NCI-H2029 treated with DMSO at 0.1 percent for 48 hours (cell line): ENCODE results near the gene RTL1.

Experiments
- DNase-seq: peaks from one replicate; lab custom pipeline; 2025; lab: John Stamatoyannopoulos, UW

Gene RTL1

DNA sequence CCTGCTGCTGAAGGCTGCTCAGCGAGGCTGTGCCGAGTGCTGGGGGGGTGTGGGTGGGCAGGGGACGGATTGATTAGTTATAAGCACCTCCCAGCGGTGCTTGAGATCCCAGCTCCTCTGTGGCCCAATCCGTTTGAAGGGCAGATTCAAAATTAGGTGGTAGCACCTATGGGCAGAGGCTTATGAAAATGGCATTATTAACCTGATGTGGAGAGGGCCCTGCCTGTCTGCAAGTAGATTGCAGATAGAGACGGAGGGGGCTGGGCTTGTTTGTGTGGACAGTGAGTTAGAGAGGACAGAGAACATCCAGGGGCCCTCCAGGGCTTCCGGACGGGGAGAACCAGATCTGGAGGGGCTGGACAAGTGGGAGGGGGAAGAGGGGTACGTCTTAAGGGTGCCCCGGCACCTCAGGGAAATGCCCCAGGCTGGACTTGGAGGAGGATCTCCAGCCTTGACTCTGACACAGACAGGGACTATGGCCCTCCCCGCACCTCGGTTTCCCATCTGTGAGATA is at the start of gene RTL1:
RTL1 (minus strand) TSS at position 51 of the 514 bp plus-strand sequence. CDS start 18,934 bp downstream, outside the sequence.
- no peak for DNase-seq

DNA sequence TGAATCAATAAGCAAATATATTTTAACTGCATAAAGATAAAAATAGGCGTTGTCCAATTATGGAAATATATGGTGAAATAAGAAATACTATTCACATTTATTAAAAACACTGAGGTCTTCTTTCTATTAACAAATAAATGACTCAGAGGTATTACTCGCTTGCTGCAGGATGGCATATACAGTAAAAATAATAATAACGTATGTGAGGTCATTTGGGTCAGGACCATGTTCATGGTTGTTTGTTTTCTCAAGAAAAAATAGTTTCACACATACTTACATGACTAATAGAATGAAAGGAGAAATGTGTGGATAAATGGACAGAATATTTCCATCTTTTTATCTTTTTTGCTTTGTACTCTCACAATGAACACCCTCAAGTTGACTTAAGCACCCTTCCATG is 46.5 kb upstream of the RTL1 start:
- DNase-seq = no peak

DNA sequence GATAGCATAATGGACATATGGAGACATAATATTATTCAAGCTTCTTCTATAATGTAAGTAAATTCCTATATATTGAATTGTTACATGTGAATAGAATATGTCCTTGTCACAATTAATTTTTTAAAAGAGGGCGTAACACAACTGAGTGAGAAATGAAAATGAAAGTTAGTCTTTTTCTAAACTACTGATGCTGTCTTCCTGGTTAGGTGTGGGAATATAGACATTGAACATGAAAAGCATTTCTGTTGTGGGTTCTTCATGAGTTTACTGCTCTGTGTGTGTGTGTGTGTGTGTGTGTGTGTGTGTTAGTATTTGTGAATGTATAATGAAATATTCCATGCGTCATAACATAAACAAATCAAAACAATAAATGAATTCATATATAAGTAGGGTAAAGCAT is 40.5 kb upstream of the RTL1 start:
- no peak for DNase-seq

DNA sequence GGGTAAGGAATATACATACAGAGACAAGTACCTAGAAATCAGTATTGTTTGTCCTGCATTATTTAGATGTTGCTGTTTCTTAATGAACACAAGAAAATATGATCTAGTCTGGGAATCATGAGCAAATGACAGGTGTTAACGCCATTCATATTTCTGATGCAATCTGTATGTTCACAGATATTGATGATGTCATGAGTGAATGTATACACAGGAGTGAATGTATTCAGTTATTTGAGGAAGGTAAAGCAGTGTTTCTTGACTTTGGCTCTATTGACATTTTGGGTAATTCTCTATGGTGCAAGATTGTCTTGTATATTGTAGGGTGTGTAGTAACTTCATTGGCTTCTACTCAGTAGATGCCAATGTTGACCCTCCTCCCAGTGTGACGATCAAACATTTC is 26.7 kb upstream of the RTL1 start:
- no peak for DNase-seq

DNA sequence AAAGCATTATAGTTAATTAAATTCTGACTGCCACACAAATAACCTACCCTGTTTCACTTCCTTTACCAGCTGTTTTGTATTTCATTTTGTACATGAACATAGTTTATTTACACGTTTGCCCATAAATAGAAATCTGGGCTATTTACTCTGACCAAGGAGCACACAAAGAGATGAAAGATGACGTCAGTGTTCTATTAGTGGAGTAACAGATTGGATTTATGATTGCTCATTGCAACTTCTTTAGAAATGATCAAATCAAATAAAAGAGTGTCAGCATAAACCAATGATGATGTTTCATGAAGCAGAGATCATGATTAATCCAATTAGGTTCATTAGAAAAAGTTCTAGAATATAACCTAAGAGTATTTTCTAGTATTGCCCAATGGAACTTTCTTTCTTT is 12.0 kb upstream of the RTL1 start:
- no peak for DNase-seq

DNA sequence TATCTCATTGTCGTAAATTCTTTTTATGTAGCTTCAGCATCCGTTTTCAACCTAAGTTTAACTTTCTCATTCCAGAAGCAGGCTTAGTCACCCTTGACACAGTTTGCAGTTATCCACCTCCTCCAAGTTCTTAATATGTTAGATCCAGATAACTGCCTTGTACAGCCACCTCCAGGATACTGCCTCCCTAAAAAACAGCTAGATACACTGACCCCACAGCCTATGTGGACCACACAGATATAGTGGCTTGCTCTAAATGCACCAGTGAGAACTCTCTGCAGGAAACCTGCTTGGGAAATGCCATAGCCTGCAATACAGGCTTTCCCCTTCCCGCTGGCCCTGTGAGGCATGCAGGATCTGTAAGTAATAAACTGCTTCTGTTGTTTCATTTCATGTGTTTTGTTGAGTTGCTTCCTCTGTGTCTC is 11.1 kb upstream of the RTL1 start:
- no peak for DNase-seq

DNA sequence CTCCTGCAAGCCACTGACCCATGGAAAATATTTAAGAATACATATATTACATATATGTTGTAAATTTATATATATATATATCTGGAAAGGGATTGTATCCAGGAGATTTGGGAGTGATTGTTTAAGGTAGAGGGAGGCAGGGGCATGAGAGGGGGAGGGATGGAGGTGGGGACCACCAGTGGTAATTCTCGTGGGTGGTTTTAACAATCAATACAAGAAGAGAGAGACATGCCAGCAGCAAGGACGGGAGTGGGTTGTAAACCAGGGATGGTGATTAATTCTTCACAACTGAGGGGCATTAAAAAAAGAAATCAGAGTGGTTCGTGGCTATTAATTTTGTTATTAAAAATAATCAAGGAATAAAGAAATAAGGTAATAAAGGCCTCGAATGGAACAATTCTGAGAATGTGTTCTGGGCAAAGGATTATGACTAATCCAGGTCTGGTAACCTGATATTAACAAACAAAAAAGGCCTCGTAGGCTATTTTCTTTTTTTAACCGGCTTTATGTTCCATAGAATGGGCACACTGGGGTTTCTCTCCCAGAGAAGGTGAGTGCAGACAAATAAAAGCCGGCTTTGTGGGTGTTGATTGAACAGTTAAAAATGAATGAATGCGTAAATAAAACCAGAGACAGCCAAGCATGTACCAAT is 8.3 kb upstream of the RTL1 start:
- DNase-seq = no peak

DNA sequence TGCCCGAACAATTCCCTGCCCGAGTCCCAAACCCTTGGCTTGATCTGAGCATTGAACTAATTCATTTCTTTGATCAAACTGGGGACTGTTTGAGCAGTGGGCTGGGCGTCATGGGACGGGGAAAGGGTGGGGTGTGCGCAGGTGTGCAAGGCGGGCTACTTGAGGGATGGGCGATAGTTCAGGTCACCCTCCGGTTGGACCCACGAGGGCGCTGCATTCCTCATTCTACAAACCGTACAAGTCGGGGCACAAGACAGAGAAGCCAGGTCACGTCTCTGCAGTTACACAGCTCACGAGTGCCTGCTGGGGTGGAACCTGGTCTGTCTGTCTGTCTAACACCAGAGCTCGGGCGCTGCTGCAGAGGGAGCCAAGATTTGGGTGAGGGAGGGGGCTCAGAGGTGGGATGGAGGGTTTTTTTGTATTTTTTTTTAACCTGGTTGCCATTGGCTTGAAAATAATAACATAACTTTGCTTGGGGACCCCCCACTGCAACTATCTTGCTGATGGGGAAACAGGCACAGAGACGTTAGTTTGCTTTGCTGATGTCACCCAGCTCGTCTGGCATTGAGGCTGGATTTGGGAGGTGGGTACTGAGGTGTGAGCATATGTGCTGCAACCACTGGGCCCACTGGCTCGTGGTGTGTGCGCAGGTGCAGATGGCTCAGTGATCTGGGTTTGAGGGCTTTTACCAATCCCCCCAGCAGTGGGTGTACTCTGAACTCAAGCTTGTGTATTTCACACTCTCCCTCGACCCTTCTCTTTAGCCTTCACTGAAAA is 7.6 kb upstream of the RTL1 start:
- no peak for DNase-seq

DNA sequence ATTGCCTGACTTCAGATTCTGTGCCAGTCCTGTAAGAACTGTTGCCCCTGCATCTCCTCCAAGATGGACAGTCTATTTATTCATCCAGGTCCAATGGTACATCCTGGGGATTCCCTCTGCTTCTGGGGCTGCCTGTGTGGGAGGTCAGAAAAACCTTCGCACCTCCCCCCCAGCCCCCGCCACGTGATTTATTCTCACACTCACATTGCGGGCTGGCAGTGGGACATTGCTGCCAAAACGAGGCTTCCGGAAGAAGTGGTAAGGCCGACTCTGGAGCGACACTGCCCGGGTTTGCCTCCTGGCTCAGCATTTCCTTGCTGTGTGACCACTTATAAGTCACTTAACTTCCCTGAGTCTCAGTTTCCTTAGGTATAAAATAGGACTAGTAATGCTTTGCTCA is 5.9 kb upstream of the RTL1 start:
- DNase-seq = no peak

DNA sequence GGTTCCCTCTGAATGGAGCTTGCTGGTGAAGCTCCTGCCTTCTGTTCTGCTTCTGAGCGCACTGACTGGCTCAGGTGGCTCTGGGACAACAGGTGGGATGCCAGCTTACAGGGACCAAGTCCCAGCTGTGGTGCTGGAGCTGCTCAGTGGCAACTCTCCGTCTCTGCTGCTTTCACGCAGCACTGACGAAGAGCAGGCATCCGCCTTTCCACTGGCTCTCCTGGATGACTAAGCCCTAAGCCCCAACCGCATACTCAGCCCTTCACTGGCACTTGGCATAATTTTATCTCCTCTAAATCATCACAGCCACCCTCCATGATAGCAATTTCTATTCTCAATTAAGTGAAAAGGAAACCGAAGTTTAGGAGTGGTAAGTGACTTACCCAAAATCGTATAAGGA is 3.7 kb upstream of the RTL1 start:
- DNase-seq = no peak

DNA sequence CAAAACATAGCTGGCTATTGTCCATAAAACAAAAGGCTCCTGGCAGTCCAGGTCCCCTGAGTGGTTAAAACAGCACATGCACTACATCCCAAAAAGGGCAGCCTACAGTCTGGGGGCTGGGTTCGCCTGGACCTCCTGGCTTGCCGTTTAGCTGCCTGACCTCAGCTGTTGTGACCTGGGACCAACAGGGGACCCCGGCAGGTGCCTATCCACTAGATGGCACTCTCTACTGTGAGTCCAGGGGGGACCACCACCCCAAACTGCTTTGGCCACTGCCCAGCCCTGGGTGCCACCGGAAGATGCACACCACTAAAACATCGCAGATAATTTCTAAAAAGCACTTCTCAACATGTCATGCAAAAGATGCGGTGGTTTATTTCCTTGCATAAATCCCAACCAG is 2.9 kb upstream of the RTL1 start:
- no peak for DNase-seq

DNA sequence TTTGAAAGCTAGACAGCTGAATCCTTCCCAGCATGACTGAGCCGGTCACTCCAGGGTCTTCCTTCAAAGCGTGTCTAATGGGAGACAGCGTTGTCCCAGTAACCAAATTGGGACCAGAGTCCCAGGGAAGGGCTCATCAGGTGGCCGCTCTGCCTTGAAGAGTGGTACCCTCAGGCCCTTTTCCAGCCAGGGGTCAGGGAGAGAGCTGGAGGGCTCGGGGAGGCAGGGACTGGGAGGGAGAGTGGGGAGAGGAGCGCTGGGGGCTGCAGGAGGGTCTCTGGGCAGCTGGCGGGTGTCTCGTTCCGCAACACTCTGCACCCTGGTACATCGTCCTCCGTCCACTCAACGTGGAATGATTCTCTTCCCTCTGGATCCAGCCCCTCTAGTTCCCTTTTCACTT is 1.6 kb upstream of the RTL1 start:
- DNase-seq = no peak

DNA sequence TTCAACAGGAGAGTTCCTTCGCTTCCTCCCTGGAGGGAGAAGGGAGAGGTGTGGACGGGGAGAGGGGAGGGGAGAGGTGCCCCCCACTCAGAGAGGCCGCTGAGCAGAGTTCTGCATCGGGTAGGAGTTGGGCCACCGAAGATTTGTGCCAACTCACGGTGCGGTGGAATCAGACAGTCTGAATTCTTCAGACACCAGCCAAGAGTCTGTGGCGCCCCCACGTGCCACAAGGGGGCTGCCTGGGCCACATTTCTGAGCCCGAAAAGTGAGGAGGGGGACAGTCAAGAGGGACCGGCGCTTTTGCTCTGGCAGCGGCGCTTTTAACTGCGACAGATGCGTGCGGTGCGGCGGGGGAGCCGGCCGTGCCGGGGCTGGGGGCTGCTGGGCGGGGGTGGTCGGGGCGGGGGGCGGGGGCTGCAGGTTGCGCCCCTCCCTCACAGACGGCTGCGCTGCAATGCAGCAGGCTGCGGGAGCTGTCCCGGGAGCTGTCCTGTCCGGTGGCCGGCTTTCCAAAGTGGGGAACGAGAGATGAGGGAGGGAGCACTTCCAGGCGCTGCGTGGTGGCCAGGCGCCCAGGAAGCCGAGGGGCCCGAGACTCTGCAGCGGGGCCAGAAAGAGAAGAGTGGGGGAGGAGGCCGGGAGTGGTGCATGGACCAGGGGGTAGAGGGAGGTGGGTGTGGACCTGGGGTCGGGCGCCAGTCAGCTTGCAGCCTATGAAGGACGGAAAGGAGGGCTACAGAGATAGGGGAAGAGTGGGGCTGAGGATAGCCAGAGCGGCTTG is 975 bp upstream of the RTL1 start:
- DNase-seq = no peak

DNA sequence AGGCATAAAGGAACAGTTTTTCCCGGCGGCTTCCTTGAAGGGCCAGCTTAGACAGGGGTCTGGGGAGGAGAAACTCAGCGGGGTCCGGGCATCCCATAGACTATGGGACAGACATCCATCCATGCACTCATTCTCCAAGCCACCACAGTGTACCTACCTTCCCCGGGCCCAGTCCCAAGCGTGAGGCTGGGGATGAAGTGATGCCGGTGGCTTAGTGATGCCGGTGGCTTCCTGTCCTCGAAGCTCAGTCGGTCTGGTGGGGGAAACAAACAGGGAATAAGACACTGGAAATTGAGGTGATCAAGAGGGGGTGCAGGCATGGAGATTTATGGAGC is 421 bp downstream of the RTL1 start:
- DNase-seq = no peak

DNA sequence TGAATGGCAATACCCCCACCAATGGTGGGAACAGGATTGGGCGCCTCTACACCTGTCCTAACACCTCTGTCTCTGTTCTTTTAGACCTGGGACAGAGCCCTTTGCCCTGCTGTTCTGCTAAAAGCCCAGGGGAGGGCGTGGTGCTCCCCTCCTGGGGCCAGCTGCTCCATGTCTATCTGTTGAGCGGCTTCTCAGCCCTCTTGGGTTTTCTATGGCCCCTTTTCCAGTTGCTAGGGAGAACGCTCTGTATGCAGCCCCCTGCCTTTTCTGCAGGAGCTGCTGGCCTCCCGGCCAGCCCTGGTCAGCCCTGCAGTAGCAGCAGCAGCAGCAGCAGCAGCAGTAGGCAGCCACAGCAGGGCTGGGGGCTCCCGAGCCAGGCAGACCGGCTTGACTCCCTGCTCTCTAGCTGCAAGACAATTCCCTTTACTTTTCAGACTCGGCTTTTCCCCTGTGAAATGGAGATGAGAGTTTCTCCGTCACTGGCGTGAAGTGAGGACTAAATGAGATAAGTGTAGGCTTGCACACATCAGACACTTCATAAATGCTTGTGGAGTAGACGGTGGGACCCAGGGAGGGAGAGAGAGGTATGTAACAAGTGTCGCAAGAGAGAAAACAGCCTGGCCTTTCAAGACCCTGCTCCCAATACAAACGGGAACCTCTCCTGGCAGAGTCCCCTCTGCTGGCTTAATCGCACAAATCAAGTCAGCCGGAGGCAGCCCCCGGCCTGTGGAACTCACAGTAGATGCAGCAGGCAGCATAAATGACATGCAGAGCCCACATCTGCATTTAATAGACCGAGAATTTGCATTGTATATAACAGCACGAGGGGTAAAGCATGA is 1.0 kb downstream of the RTL1 start:
- DNase-seq = no peak

DNA sequence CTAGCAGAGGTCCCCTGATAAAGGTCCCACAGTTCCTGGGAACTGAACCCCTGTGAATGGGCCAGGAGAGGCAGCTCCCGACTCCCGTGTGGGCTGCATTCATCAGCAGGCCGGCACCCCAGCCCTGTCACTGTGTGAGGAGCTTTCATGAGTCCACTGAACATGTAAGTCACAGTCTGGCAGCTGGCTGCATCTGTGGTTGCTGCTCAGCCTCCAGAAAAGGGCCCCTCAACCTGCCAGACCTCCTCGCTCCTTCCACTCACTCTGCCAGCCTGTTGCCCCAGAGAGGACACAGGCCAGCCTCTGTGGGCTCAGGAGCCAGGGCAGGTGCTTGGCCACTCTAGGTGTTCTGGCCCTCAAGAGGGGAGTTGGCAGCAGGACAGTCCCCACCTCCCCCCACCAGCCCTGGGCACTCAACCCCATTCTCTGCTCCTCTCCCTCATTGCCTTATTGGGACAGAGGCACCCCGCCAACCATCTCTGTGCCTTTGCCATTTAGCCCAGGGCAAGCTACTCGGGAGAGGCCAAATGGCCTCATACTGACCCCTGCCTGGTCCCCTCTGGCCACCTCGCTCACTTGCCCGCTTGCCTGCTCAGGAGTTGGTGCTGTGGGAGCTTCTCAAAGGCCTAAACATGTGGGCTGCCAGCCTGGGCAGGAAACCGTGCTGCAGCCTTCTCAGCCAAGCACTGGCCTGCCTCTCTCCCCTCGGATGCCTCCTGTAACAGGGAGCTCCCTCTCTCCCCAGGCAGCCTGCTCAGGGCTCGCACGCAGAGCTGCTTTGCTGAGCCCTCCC is 1.9 kb downstream of the RTL1 start:
- no peak for DNase-seq

DNA sequence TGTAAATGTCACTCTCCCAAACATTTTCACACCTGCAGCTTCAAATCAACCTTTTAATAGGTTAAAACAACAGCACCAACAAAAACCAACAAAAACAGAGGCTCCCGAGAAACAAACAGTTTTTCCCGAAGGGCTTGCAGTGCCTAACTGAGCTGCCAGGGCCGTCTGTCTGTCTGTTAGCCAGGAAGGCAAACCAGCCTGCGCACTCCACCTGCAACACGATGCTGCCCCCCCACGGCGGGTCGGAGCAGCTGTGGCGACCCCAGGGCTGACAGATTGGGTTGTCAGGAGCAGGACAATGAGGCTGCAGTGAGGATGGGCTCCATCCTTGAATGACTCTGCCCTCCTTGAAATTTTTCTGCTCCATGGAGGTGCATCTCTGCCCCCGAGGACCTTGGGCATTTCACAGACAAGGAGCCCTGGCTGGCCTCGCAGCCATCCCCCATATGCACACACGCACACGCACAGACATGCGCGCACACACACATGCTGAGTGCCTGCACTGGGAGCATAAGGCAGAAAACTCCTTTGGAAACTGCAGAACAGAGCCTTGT is 2.6 kb downstream of the RTL1 start:
- no peak for DNase-seq

DNA sequence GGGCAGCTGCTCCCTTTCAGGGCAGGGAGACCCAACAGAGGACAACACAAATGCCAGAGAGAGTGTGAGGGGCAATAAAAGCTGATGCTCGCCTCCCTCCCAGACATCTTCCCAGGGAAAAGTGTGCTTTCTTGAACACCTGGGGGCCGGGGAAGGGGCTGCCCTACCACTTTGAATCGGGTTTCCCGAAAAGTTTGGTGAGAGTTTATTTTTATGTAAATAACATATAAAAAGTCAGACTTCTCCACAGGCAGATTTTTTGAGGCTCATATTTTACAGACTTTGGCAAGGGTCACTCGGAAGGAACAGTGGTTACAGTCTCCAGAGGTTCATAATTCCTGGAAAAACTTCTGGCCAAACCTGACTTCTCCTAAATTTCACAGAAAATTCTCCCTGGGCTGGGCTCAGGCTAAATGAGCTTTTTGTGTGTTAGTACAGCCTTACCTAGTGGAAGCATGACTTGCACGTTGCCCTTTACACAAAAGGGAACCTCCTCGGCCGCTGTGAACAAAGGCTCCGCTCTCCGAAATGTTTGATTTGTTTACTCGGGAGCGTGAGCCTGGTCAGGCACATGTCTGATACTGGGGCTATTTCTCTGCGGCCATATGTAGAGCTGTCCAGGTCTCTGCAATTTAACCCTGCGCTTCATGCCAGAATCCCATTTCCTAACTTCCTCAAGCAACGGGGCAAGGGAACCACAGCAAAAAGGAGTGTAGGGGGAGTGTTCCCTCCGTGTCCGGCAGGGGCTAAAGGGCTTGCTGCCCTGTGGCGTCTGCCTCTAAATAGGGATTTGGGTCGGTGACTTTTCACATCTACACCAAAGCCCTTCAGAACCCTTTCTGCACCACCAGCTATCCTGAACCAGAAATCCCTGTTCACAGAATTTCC is 3.4 kb downstream of the RTL1 start:
- no peak for DNase-seq

DNA sequence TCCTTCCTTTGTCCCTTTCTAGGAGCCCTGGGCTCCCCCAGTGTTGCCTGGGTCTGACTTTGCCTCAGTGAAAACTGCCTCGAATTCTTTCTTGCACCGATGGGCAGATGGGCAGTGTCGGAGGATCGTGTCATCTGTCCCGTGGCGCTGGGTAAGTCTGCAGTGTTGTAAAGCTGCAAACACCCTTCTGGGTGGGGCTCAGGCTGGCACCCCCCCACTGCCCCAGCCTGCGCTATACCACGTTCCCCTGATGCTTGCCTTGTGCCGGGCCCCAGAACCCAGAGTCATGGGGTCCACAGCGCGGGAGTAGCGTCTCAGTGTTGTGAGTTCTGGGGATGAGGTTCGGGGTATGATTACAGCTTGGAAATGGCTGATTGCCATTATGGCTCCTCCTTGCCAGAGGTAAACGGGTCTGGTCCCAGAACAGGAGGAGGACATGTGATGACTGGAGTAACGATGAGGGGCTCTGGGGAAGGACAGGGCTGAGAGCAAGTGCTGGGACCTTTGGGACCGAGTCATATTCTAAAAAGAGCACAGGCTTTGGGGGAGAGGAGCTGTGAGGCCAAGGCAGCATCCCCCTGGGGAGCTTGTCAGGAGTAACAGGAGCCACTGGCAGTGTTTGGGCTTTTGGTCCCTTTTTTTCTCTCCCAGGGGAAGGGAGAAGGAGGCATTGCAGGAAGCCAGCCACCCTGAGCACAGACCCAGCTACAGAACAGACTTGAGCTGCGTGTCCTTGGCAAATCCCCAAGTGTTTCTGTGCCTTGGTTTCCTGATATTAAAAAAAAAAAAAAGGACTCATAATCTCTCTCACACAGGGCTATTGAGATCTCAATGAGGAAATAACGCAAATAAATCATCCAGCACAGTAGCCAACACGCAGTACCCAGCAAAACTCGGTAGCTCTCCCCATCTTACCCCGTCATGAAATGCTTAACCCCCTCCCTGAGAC is 4.3 kb downstream of the RTL1 start:
- no peak for DNase-seq
